ENCODE results near the gene DDI2. TPM values are rescaled to one million over a fixed set of nuclear protein-coding genes. Genes with fewer than 3 reads are reported as not detected.
A peak's percentile ranks its signal among the peaks of the same experiment; 100 is the strongest.

The DDI2 gene
- total and polyA plus RNA-seq, 11 donors = 6.2 to 33.5 (median 21.8) TPM

GRCh38 chr1:15616373-15617172 lies 685 bp upstream of the DDI2 start:
- ATAC-seq = peak; percentile 3 to 25 (median 14)
- TF ChIP-seq POLR2A (IDR thresholded peaks at IDR 0.05) = no peak
- no peak for TF ChIP-seq CTCF (IDR thresholded peaks at IDR 0.05)
- H3K9me3 ChIP-seq = no peaks in the 10 kb centered on the region
- no peaks in the 10 kb centered on the region for H3K27me3 ChIP-seq
- H3K36me3 ChIP-seq = no peaks in the 10 kb centered on the region
- H3K27ac ChIP-seq = peak overlapping the region; percentile 42 to 99 (median 92)
- 29 to 32% (median 31%) methylated on average over 16 of the region's 16 CpGs for WGBS, 4 donors
- intact Hi-C loops (cut with DNase I) = loop anchor here in 4 of 10 donors (1.0 to 5.0 kb wide), 5 partner anchors 13 to 90 kb away; partner anchors contain the start of genes DNAJC16 (in 3 of the 4) and PLEKHM2 (in 1 of the 4)
- H3K4me1 ChIP-seq = peaks cover 8 to 43% (median 34%) of the 10 kb centered on the region in 12 donors
- peak overlapping the region; percentile 6 to 98 (median 90) for H3K4me3 ChIP-seq
- DNase-seq = peak in 4 of 5 donors; percentile 18 to 39 (median 26)

DNA sequence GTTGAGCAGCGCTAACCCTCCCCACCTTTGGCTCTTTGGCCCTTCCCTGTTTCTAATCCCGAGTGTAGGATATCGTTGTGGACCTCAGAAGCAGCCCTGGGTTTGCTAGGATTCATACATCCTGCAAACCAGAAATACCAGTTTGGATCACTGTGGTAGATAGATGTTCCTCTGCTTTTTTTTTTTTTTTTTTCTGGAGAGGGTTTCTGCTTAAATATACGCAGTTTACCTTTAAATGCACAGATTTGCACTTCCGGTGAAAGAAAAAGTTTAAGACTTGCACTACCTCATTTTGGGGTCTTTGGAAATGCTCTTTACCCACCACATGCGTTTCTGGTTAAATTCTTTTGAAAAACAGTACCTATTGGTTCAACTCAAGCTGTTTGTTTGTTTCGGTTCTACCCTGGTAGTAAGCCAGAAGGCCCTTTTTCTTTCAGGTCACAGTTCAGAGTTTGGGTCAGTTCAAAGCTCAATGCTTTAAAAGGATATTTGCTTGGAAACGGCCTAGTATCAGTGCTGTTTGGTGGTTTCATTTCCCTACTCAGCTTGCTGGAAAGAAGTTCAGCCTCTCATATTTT lies 908 bp downstream of the DDI2 start:
- no peak for DNase-seq
- Histone ChIP-seq H3K36me3 (no peaks in the 10 kb centered on the region), H3K9me3 (no peaks in the 10 kb centered on the region), H3K27ac (peak overlapping the region; percentile 82 to 99 (median 94)), H3K4me1 (peaks cover 8 to 59% (median 46%) of the 10 kb centered on the region in 12 donors), H3K27me3 (no peaks in the 10 kb centered on the region), H3K4me3 (peak overlapping the region; percentile 81 to 98 (median 92))
- no peak for ATAC-seq
- intact Hi-C loops (cut with DNase I) = loop anchor here in 3 of 10 donors (5.0 kb wide), 2 partner anchors 64 to 91 kb away; partner anchors contain the start of genes DNAJC16 (in 2 of the 3) and PLEKHM2 (in 1 of the 3)
- TF ChIP-seq CTCF (IDR thresholded peaks at IDR 0.05) (no peak), POLR2A (IDR thresholded peaks at IDR 0.05) (no peak)
- WGBS, 4 donors = 0 to 1% (median 0%) methylated on average over 8 of the region's 8 CpGs

DNA sequence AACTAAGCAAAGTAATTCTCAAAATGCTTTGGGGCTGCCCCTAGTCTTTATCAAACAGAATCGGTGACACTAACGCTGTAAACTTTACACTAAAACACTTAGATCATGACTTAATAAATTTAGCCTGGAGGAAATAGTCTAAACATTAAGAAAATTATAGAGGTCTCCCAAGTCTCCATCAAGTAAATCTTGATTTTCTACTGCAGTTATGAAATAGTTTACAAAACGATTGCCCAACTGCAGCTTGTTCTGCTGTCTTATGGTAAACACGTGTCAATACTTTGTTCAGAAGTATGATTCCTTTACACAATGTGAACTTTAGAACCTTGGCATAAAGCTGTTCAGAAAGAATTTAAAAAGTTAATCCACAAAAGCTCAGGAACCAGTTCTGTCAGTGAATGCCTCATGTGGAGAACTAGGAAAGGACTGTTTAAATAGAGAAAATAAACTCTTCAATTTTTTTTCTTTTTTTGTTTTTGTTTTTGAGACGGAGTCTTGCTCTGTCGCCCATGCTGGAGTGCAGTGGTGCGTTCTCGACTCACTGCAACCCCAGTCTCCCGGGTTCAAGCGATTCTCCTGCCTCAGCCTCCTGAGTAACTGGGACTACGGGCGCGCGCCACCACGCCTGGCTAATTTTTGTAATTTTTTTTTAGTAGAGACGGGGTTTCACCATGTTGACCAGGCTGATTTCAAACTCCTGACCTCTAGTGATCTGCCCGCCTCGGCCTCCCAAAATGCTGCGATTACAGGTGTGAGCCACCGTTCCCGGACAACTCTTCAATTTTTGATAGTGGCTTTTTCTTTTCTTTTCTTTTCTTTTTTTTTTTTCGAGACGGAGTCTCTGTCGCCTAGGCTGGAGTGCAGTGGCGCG lies 1.6 kb downstream of the DDI2 start:
- DNase-seq (no peak), ATAC-seq (no peak)
- no peaks in the 10 kb centered on the region for H3K27me3 ChIP-seq
- no peaks in the 10 kb centered on the region for H3K36me3 ChIP-seq
- peaks cover 8 to 62% (median 46%) of the 10 kb centered on the region in 12 donors for H3K4me1 ChIP-seq
- TF ChIP-seq CTCF (IDR thresholded peaks at IDR 0.05) (no peak), POLR2A (IDR thresholded peaks at IDR 0.05) (no peak)
- no peaks in the 10 kb centered on the region for H3K9me3 ChIP-seq
- H3K4me3 ChIP-seq = peak overlapping the region in 11 of 12 donors; percentile 81 to 98 (median 93)
- peak overlapping the region in 11 of 12 donors; percentile 88 to 99 (median 94) for H3K27ac ChIP-seq
- intact Hi-C loops (cut with DNase I) = loop anchor here in 3 of 10 donors (5.0 kb wide), 2 partner anchors 63 to 92 kb away; partner anchors contain the start of genes DNAJC16 (in 2 of the 3) and PLEKHM2 (in 1 of the 3)
- 78 to 82% (median 81%) methylated on average over 26 of the region's 26 CpGs for WGBS, 4 donors

Data from heart left ventricle (tissue), 16 donors.